HEK293 (cell line): ENCODE data around the gene ISL2.
A peak's percentile ranks its signal among the peaks of the same experiment; 100 is the strongest.

Source experiments
- GLIS1 ChIP-seq: fragments of 450-650 bp; formaldehyde crosslinking; IDR thresholded peaks from 2 replicates; pipeline ENCODE4 v1.5.1; 2016; ENCODE audit warnings: missing biosample characterization, missing genetic modification characterization
- HOXA7 ChIP-seq: sonication (generic); formaldehyde crosslinking; IDR thresholded peaks from 2 replicates; pipeline ENCODE4 v1.8.1; 2022; ENCODE audit warnings: missing genetic modification reagents, borderline replicate concordance
- IKZF3 ChIP-seq: fragments of 450-650 bp; IDR thresholded peaks from 2 replicates; pipeline ENCODE4 v1.5.0; 2018; ENCODE audit warnings: missing biosample characterization, mild to moderate bottlenecking, missing genetic modification characterization, moderate library complexity
- KLF8 ChIP-seq: fragments of 450-650 bp; formaldehyde crosslinking; IDR thresholded peaks from 2 replicates; pipeline ENCODE4 v1.5.1; 2016; ENCODE audit warnings: missing biosample characterization, missing genetic modification characterization
- MZF1 ChIP-seq: fragments of 450-650 bp; formaldehyde crosslinking; IDR thresholded peaks from 2 replicates; pipeline ENCODE4 v1.5.1; 2017; ENCODE audit warnings: missing biosample characterization, missing genetic modification characterization, borderline replicate concordance
- PRDM1 ChIP-seq: fragments of 450-650 bp; formaldehyde crosslinking; IDR thresholded peaks from 2 replicates; pipeline ENCODE4; 2016; ENCODE audit warnings: missing biosample characterization, missing genetic modification characterization
- ZBTB17 ChIP-seq: fragments of 450-650 bp; formaldehyde crosslinking; IDR thresholded peaks from 2 replicates; pipeline ENCODE4 v1.5.1; 2016; ENCODE audit warnings: missing biosample characterization, missing genetic modification characterization
- ZBTB48 ChIP-seq: fragments of 450-650 bp; formaldehyde crosslinking; IDR thresholded peaks from 2 replicates; pipeline ENCODE4 v1.5.1; 2016; ENCODE audit warnings: missing biosample characterization, missing genetic modification characterization
- ZNF121 ChIP-seq: fragments of 450-650 bp; formaldehyde crosslinking; IDR thresholded peaks from 2 replicates; pipeline ENCODE4 v1.5.1; 2016; ENCODE audit warnings: missing biosample characterization, missing genetic modification characterization
- ZNF132 ChIP-seq: fragments of 450-650 bp; formaldehyde crosslinking; IDR thresholded peaks from 2 replicates; pipeline ENCODE4 v1.5.1; 2017; ENCODE audit warnings: missing biosample characterization, missing genetic modification characterization, borderline replicate concordance
- ZNF133 ChIP-seq: fragments of 450-650 bp; formaldehyde crosslinking; IDR thresholded peaks from 2 replicates; pipeline ENCODE4 v1.5.1; 2016; ENCODE audit warnings: missing biosample characterization, missing genetic modification characterization
- ZNF184 ChIP-seq: fragments of 450-650 bp; IDR thresholded peaks from 2 replicates; pipeline ENCODE4 v1.5.1; 2018; ENCODE audit warnings: missing biosample characterization, mild to moderate bottlenecking, missing genetic modification characterization
- ZNF214 ChIP-seq: fragments of 450-650 bp; formaldehyde crosslinking; IDR thresholded peaks from 2 replicates; pipeline ENCODE4 v1.5.1; 2017; ENCODE audit warnings: missing biosample characterization, mild to moderate bottlenecking, missing genetic modification characterization, borderline replicate concordance
- ZNF274 ChIP-seq, 2 experiments: fragments of 200-500 bp in 1 of 2; fragments of 450-650 bp in 1 of 2; sonication (Bioruptor generic) in 1 of 2; formaldehyde crosslinking in 1 of 2; IDR thresholded peaks; 2 replicates each; pipeline versions ENCODE4 v1.5.1 to v1.6.1; 2014 to 2016; ENCODE audit warnings: borderline replicate concordance in 1 of 2, inconsistent platforms in 1 of 2, low read length in 1 of 2, missing biosample characterization in 1 of 2, missing genetic modification characterization in 1 of 2
- ZNF404 ChIP-seq: fragments of 450-650 bp; formaldehyde crosslinking; IDR thresholded peaks from 2 replicates; pipeline ENCODE4 v1.5.1; 2017; ENCODE audit warnings: missing biosample characterization, missing genetic modification characterization
- ZNF529 ChIP-seq: fragments of 450-650 bp; formaldehyde crosslinking; IDR thresholded peaks from 2 replicates; pipeline ENCODE4 v1.5.1; 2017; ENCODE audit warnings: missing genetic modification characterization, missing biosample characterization; ENCODE audit not compliant: insufficient replicate concordance
- ZNF530 ChIP-seq: fragments of 450-650 bp; formaldehyde crosslinking; IDR thresholded peaks from 2 replicates; pipeline ENCODE4 v1.5.1; 2016; ENCODE audit warnings: low read depth, missing biosample characterization, missing genetic modification characterization
- ZNF548 ChIP-seq: fragments of 450-650 bp; formaldehyde crosslinking; IDR thresholded peaks from 2 replicates; pipeline ENCODE4 v1.5.1; 2016; ENCODE audit warnings: missing biosample characterization, missing genetic modification characterization
- ZNF555 ChIP-seq: fragments of 450-650 bp; formaldehyde crosslinking; conservative IDR thresholded peaks from 2 replicates; pipeline ENCODE4 v1.5.1; 2017; ENCODE audit warnings: missing biosample characterization, mild to moderate bottlenecking, missing genetic modification characterization, inconsistent platforms
- ZNF596 ChIP-seq: fragments of 450-650 bp; IDR thresholded peaks from 2 replicates; pipeline ENCODE4 v1.5.0; 2018; ENCODE audit warnings: missing biosample characterization, mild to moderate bottlenecking, missing genetic modification characterization, moderate library complexity
- ZNF677 ChIP-seq: fragments of 450-650 bp; IDR thresholded peaks from 2 replicates; pipeline ENCODE4 v1.5.0; 2018; ENCODE audit warnings: missing biosample characterization, mild to moderate bottlenecking, missing genetic modification characterization, moderate library complexity
- ZNF777 ChIP-seq: fragments of 450-650 bp; formaldehyde crosslinking; IDR thresholded peaks from 2 replicates; pipeline ENCODE4 v1.5.1; 2017; ENCODE audit warnings: missing biosample characterization, missing genetic modification characterization, borderline replicate concordance
- TF ChIP-seq, protein P1 (sequence below): fragments of 450-650 bp; formaldehyde crosslinking; IDR thresholded peaks from 2 replicates; pipeline ENCODE4 v1.5.1; 2016; ENCODE audit warnings: missing biosample characterization, missing genetic modification characterization
- TF ChIP-seq, protein P2 (sequence below): fragments of 450-650 bp; formaldehyde crosslinking; IDR thresholded peaks from 2 replicates; pipeline ENCODE4 v1.5.1; 2016; ENCODE audit warnings: missing biosample characterization, missing genetic modification characterization, borderline replicate concordance
- TF ChIP-seq, protein P3 (sequence below): fragments of 450-650 bp; formaldehyde crosslinking; IDR thresholded peaks from 2 replicates; pipeline ENCODE4 v1.5.1; 2016; ENCODE audit warnings: missing biosample characterization, missing genetic modification characterization
- TF ChIP-seq, protein P4 (sequence below): fragments of 450-650 bp; formaldehyde crosslinking; IDR thresholded peaks from 2 replicates; pipeline ENCODE4 v1.5.1; 2016; ENCODE audit warnings: missing biosample characterization, missing genetic modification characterization, low read depth

The ISL2 gene

DNA sequence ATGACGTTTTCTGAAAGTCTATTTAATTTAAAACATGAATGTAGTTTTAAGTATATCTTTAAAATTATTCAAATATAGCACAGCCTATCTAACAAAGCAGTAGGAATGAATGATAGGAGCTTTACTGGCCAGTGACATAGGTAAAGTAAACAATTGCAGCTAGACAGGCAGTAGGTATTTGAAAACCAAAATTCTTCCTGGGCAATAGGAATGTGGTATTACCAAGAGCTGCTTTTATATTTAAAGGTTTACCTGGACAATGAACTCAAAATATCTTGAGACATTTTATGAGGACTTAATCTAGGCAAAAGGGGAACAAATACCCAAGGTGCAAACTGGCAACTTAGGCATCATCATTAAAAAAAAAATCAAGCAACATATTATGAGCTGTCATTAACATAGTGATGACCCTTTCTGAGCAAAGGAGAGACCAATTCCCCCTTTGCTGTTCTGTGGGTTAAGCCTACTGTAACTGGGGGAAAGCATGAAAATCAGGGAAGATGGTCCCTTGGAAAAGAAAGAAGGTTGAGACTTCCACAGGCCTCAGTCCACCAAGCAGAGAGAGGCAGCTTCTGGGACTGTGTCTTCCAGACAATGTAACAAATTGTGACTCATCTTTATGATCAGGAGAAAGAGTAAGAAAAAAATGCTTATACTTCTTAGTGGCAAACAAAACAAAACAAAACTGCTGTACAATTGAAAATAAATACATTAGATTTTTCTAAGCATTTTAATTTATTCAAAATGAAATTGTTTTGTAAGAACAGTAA lies 12.9 kb downstream of the ISL2 start (continued):
- TF ChIP-seq, protein P1, sequence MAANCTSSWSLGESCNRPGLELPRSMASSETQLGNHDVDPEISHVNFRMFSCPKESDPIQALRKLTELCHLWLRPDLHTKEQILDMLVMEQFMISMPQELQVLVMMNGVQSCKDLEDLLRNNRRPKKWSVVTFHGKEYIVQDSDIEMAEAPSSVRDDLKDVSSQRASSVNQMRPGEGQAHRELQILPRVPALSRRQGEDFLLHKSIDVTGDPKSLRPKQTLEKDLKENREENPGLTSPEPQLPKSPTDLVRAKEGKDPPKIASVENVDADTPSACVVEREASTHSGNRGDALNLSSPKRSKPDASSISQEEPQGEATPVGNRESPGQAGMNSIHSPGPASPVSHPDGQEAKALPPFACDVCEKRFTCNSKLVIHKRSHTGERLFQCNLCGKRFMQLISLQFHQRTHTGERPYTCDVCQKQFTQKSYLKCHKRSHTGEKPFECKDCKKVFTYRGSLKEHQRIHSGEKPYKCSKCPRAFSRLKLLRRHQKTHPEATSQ (tag by site-specific recombination), result no peak
- no peak for TF ChIP-seq ZNF132 (tag by site-specific recombination)
- TF ChIP-seq ZNF133, result no peak
- TF ChIP-seq, protein P2, sequence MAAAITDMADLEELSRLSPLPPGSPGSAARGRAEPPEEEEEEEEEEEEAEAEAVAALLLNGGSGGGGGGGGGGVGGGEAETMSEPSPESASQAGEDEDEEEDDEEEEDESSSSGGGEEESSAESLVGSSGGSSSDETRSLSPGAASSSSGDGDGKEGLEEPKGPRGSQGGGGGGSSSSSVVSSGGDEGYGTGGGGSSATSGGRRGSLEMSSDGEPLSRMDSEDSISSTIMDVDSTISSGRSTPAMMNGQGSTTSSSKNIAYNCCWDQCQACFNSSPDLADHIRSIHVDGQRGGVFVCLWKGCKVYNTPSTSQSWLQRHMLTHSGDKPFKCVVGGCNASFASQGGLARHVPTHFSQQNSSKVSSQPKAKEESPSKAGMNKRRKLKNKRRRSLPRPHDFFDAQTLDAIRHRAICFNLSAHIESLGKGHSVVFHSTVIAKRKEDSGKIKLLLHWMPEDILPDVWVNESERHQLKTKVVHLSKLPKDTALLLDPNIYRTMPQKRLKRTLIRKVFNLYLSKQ (tag by site-specific recombination), result no peak
- TF ChIP-seq ZNF404 (tag by site-specific recombination), result no peak
- 0 out of 2 replicates have a peak, but pooled peaks have one; percentile 19 for TF ChIP-seq IKZF3 (tag by site-specific recombination)
- TF ChIP-seq KLF8 (tag by site-specific recombination), result no peak
- no peak for TF ChIP-seq ZNF777 (tag by site-specific recombination)
- no peak for TF ChIP-seq ZNF596 (tag by site-specific recombination)
- TF ChIP-seq, protein P3, sequence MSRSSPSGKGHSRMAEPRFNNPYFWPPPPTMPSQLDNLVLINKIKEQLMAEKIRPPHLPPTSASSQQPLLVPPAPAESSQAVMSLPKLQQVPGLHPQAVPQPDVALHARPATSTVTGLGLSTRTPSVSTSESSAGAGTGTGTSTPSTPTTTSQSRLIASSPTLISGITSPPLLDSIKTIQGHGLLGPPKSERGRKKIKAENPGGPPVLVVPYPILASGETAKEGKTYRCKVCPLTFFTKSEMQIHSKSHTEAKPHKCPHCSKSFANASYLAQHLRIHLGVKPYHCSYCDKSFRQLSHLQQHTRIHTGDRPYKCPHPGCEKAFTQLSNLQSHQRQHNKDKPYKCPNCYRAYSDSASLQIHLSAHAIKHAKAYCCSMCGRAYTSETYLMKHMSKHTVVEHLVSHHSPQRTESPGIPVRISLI (tag by site-specific recombination), result 0 out of 2 replicates have a peak, but pooled peaks have one; percentile 26
- TF ChIP-seq HOXA7, result no peak
- no peak for TF ChIP-seq ZNF530 (tag by site-specific recombination)
- TF ChIP-seq ZNF555 (tag by site-specific recombination), result no peak
- peak; percentile 91 for TF ChIP-seq ZBTB48
- TF ChIP-seq, protein P4, sequence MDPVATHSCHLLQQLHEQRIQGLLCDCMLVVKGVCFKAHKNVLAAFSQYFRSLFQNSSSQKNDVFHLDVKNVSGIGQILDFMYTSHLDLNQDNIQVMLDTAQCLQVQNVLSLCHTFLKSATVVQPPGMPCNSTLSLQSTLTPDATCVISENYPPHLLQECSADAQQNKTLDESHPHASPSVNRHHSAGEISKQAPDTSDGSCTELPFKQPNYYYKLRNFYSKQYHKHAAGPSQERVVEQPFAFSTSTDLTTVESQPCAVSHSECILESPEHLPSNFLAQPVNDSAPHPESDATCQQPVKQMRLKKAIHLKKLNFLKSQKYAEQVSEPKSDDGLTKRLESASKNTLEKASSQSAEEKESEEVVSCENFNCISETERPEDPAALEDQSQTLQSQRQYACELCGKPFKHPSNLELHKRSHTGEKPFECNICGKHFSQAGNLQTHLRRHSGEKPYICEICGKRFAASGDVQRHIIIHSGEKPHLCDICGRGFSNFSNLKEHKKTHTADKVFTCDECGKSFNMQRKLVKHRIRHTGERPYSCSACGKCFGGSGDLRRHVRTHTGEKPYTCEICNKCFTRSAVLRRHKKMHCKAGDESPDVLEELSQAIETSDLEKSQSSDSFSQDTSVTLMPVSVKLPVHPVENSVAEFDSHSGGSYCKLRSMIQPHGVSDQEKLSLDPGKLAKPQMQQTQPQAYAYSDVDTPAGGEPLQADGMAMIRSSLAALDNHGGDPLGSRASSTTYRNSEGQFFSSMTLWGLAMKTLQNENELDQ, result no peak
- no peak for TF ChIP-seq ZNF677
- no peak for TF ChIP-seq ZNF274 (IDR thresholded peaks at IDR 0.05; ENCODE audit: low read length)
- TF ChIP-seq ZNF274 (tag by site-specific recombination; IDR thresholded peaks at IDR 0.05; ENCODE audit: borderline replicate concordance), result no peak
- no peak for TF ChIP-seq ZNF214 (tag by site-specific recombination)
- no peak for TF ChIP-seq ZNF184
- TF ChIP-seq ZBTB17 (tag by site-specific recombination), result no peak
- TF ChIP-seq ZNF121 (tag by site-specific recombination), result no peak
- peak; percentile 55; the same call in 1 of the 2 replicates for TF ChIP-seq PRDM1 (tag by site-specific recombination)
- TF ChIP-seq GLIS1 (tag by site-specific recombination), result no peak
- 0 out of 2 replicates have a peak, but pooled peaks have one; percentile 44 for TF ChIP-seq MZF1 (tag by site-specific recombination)
- TF ChIP-seq ZNF529 (tag by site-specific recombination), result no peak
- no peak for TF ChIP-seq ZNF548 (tag by site-specific recombination)
